ENCODE results near the gene MZB1. TPM values are rescaled to one million over a fixed set of nuclear protein-coding genes. Genes with fewer than 3 reads are reported as not detected.

Gene MZB1
- polyA plus RNA-seq, 1 of the 3 experiments (the other 2 are of a cell fraction), result not detected

DNA sequence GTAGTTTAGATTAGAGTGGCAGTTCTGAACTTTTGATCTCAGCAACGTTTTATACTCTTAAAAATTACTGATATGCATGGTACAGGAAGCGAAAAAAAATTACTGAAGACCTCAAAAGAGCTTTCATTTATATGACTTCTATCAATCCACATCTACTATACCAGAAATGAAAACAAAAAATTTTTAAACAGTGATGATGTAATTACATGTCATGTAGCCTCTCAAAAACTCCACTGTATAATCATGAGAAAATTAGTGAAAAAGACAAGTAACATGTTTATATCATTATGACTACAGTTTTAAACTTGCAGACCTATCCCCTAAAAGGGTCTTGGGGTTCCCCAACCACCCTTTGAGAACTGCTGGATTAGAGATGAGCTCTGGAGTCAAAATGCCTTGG, 40.3 kb upstream of the MZB1 start:
- H3K27me3 ChIP-seq (ENCODE audit: insufficient read depth), result no peaks in the 10 kb centered on the region
- H3K79me2 ChIP-seq (ENCODE audit: insufficient read depth), result no peaks in the 10 kb centered on the region
- H4K20me1 ChIP-seq (ENCODE audit: insufficient read depth), result no peaks in the 10 kb centered on the region
- no peak overlapping the region for H3K4me2 ChIP-seq
- peaks cover 7 to 42% of the 10 kb centered on the region in 2 experiments for H3K36me3 ChIP-seq (replicated peaks in 1 of 2; ENCODE audit: control insufficient read depth in 1 of 2, insufficient read depth in 2 of 2, low read length in 1 of 2)
- ChIA-PET CTCF (interaction anchor here (1.6 kb wide), 1 partner anchor 84 kb away, joined by 8 read pairs; no protein-coding TSS in a partner anchor), POLR2A (interaction anchor here (1.4 kb wide), 1 partner anchor 9 kb away, joined by 6 read pairs; the partner anchor contains the start of gene DNAJC18)
- WGBS (ENCODE audit: low lambda C conversion rate), result 92% methylated on average over 2 of the region's 2 CpGs
- no peaks in the 10 kb centered on the region for H3K9me3 ChIP-seq
- H3F3A ChIP-seq (replicated peaks; ENCODE audit: insufficient read depth), result peaks cover 17% of the 10 kb centered on the region
- H3K9ac ChIP-seq, result no peak overlapping the region
- no peak overlapping the region for H3K4me3 ChIP-seq (ENCODE audit: low read depth in 2 of 2, low read length in 1 of 2)
- H3K27ac ChIP-seq (ENCODE audit: low read depth in 2 of 2, low read length in 1 of 2), result no peak overlapping the region
- peaks cover 8 to 9% of the 10 kb centered on the region in 2 experiments; a peak in 3 of 4 replicates for H3K4me1 ChIP-seq (ENCODE audit: control insufficient read depth in 1 of 2, insufficient read depth in 2 of 2, low read depth in 1 of 2, low read length in 1 of 2)
- no peak overlapping the region for H2AFZ ChIP-seq (ENCODE audit: low read depth)
- DNase-seq, result no peak
- no peaks in the 10 kb centered on the region for H3K9me2 ChIP-seq
- TF ChIP-seq NRF1 (IDR thresholded peaks at IDR 0.05; ENCODE audit: low read depth, low read length) (no peak), RCOR1 (IDR thresholded peaks at IDR 0.05; ENCODE audit: low read length) (no peak), CHD2 (IDR thresholded peaks at IDR 0.05; ENCODE audit: low read length, partially characterized antibody) (no peak), RXRA (IDR thresholded peaks at IDR 0.05; ENCODE audit: borderline replicate concordance, low read depth) (no peak), ELF1 (IDR thresholded peaks at IDR 0.05) (no peak), FOXJ3 (CRISPR knock-in tag; IDR thresholded peaks at IDR 0.05) (no peak), TCF12 (IDR thresholded peaks at IDR 0.05) (no peak), SMC3 (IDR thresholded peaks at IDR 0.05; ENCODE audit: low read depth, low read length) (no peak), JUND (IDR thresholded peaks at IDR 0.05) (no peak), MEF2A (IDR thresholded peaks at IDR 0.05; ENCODE audit: borderline replicate concordance, low read depth) (no peak)
- TF ChIP-seq, protein P1, sequence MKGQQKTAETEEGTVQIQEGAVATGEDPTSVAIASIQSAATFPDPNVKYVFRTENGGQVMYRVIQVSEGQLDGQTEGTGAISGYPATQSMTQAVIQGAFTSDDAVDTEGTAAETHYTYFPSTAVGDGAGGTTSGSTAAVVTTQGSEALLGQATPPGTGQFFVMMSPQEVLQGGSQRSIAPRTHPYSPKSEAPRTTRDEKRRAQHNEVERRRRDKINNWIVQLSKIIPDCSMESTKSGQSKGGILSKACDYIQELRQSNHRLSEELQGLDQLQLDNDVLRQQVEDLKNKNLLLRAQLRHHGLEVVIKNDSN (IDR thresholded peaks at IDR 0.05; ENCODE audit: borderline replicate concordance, low read depth), result no peak
- TF ChIP-seq, protein P2, sequence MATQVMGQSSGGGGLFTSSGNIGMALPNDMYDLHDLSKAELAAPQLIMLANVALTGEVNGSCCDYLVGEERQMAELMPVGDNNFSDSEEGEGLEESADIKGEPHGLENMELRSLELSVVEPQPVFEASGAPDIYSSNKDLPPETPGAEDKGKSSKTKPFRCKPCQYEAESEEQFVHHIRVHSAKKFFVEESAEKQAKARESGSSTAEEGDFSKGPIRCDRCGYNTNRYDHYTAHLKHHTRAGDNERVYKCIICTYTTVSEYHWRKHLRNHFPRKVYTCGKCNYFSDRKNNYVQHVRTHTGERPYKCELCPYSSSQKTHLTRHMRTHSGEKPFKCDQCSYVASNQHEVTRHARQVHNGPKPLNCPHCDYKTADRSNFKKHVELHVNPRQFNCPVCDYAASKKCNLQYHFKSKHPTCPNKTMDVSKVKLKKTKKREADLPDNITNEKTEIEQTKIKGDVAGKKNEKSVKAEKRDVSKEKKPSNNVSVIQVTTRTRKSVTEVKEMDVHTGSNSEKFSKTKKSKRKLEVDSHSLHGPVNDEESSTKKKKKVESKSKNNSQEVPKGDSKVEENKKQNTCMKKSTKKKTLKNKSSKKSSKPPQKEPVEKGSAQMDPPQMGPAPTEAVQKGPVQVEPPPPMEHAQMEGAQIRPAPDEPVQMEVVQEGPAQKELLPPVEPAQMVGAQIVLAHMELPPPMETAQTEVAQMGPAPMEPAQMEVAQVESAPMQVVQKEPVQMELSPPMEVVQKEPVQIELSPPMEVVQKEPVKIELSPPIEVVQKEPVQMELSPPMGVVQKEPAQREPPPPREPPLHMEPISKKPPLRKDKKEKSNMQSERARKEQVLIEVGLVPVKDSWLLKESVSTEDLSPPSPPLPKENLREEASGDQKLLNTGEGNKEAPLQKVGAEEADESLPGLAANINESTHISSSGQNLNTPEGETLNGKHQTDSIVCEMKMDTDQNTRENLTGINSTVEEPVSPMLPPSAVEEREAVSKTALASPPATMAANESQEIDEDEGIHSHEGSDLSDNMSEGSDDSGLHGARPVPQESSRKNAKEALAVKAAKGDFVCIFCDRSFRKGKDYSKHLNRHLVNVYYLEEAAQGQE (IDR thresholded peaks at IDR 0.05; ENCODE audit: low read depth, low read length), result no peak
- TF ChIP-seq, protein P3, sequence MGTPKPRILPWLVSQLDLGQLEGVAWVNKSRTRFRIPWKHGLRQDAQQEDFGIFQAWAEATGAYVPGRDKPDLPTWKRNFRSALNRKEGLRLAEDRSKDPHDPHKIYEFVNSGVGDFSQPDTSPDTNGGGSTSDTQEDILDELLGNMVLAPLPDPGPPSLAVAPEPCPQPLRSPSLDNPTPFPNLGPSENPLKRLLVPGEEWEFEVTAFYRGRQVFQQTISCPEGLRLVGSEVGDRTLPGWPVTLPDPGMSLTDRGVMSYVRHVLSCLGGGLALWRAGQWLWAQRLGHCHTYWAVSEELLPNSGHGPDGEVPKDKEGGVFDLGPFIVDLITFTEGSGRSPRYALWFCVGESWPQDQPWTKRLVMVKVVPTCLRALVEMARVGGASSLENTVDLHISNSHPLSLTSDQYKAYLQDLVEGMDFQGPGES (IDR thresholded peaks at IDR 0.05; ENCODE audit: low read depth, low read length), result no peak
- TF ChIP-seq, protein P4, sequence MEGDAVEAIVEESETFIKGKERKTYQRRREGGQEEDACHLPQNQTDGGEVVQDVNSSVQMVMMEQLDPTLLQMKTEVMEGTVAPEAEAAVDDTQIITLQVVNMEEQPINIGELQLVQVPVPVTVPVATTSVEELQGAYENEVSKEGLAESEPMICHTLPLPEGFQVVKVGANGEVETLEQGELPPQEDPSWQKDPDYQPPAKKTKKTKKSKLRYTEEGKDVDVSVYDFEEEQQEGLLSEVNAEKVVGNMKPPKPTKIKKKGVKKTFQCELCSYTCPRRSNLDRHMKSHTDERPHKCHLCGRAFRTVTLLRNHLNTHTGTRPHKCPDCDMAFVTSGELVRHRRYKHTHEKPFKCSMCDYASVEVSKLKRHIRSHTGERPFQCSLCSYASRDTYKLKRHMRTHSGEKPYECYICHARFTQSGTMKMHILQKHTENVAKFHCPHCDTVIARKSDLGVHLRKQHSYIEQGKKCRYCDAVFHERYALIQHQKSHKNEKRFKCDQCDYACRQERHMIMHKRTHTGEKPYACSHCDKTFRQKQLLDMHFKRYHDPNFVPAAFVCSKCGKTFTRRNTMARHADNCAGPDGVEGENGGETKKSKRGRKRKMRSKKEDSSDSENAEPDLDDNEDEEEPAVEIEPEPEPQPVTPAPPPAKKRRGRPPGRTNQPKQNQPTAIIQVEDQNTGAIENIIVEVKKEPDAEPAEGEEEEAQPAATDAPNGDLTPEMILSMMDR (IDR thresholded peaks at IDR 0.05), result no peak

All from SK-N-SH (cell line).